SJCRH30 (cell line): Measurements from ENCODE around the gene MFN2. TPM values are rescaled to one million over a fixed set of nuclear protein-coding genes. Genes with fewer than 3 reads are reported as not detected.

ENCODE experiments used
- DNase-seq, 2 experiments: peaks; one replicate each; pipeline ENCODE4 v3.0.0-alpha.2; 2015 to 2020
- H3K27ac ChIP-seq: fragments of 250-450 bp; sonication (Bioruptor Pico); 2 replicates; pipeline ENCODE4 v1.5.1; 2020; ENCODE audit warnings: mild to moderate bottlenecking, moderate library complexity
- H3K27me3 ChIP-seq: fragments of 250-450 bp; sonication (Bioruptor Pico); 2 replicates; pipeline ENCODE4 v1.5.1; 2020; ENCODE audit warnings: mild to moderate bottlenecking, moderate library complexity
- H3K36me3 ChIP-seq: fragments of 250-450 bp; sonication (Bioruptor Pico); 2 replicates; pipeline ENCODE4 v1.5.1; 2020; ENCODE audit warnings: mild to moderate bottlenecking, moderate library complexity
- H3K4me1 ChIP-seq: fragments of 250-450 bp; sonication (Bioruptor Pico); 2 replicates; pipeline ENCODE4 v1.5.1; 2020; ENCODE audit warnings: mild to moderate bottlenecking, moderate library complexity
- H3K4me3 ChIP-seq: fragments of 250-450 bp; sonication (Bioruptor Pico); 2 replicates; pipeline ENCODE4 v1.5.1; 2020; ENCODE audit warnings: mild to moderate bottlenecking, moderate library complexity
- H3K9me3 ChIP-seq: fragments of 250-450 bp; sonication (Bioruptor Pico); replicated peaks from 2 replicates; pipeline ENCODE4 v1.5.1; 2020; ENCODE audit warnings: mild to moderate bottlenecking, moderate library complexity
- total RNA-seq: library from RNA; depleted of rRNA; stranded (reverse); fragments of >200 nt; shearing (Covaris generic); gene quantifications from 2 replicates; pipeline ENCODE4 v1.2.3, GENCODE V29; 2014

MFN2 gene
- total RNA-seq, 1 experiment from 2014 or later = 94.0 TPM

DNA sequence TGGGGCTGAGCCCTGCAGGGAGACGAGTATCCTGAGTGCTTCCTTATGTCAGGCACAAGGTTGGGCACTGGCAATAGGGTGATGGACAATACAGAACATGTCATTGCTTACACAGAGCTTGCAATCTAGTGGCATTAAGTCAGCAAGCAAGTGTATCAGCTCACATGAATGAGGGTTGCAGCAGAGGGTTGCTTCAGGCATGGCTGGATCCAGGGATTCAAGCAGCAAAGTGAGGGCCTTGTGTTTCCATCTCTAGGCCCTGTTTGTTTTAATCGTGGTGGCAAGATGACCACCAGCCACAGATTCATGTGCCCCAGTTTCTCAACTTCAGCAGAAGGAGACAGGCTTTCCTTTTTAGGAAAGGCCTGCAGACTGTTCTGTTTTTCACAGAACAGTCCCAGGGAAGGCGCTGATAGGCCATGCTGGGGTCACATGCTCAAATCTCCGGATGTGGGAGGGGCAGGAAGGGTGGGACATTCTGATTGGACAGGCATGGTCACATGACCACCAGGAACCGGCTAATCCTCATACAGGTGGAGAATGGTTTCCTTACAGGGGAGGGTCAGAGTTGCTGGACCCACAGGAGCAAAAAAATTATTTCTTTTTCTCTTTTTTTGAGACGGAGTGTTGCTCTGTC lies 31.3 kb upstream of the MFN2 start:
- no peak overlapping the region for H3K4me3 ChIP-seq
- H3K27ac ChIP-seq = no peak overlapping the region
- peaks cover 18% of the 10 kb centered on the region for H3K36me3 ChIP-seq
- no peaks in the 10 kb centered on the region for H3K27me3 ChIP-seq
- H3K9me3 ChIP-seq = no peaks in the 10 kb centered on the region
- H3K4me1 ChIP-seq = peaks cover 10% of the 10 kb centered on the region
- DNase-seq = peak; percentile 45 to 69

- Histone ChIP-seq H3K4me1 (no peaks in the 10 kb centered on the region), H3K4me3 (no peak overlapping the region), H3K27me3 (no peaks in the 10 kb centered on the region), H3K36me3 (peaks cover 16% of the 10 kb centered on the region), H3K27ac (no peak overlapping the region), H3K9me3 (no peaks in the 10 kb centered on the region)
- no peak for DNase-seq
These were observed 28.3 kb upstream of the MFN2 start for GRCh38 chr1:11951901-11952300.

GRCh38 chr1:11952455-11953109 lies 27.7 kb upstream of the MFN2 start:
- H3K27ac ChIP-seq = no peak overlapping the region
- no peak overlapping the region for H3K4me3 ChIP-seq
- no peaks in the 10 kb centered on the region for H3K27me3 ChIP-seq
- H3K9me3 ChIP-seq = no peaks in the 10 kb centered on the region
- no peaks in the 10 kb centered on the region for H3K4me1 ChIP-seq
- H3K36me3 ChIP-seq = peaks cover 17% of the 10 kb centered on the region
- no peak for DNase-seq

GRCh38 chr1:11955221-11955620 lies 25.0 kb upstream of the MFN2 start:
- Histone ChIP-seq H3K27me3 (no peaks in the 10 kb centered on the region), H3K4me3 (no peak overlapping the region), H3K36me3 (peaks cover 21% of the 10 kb centered on the region), H3K4me1 (no peaks in the 10 kb centered on the region), H3K9me3 (no peaks in the 10 kb centered on the region), H3K27ac (no peak overlapping the region)
- DNase-seq = no peak

DNA sequence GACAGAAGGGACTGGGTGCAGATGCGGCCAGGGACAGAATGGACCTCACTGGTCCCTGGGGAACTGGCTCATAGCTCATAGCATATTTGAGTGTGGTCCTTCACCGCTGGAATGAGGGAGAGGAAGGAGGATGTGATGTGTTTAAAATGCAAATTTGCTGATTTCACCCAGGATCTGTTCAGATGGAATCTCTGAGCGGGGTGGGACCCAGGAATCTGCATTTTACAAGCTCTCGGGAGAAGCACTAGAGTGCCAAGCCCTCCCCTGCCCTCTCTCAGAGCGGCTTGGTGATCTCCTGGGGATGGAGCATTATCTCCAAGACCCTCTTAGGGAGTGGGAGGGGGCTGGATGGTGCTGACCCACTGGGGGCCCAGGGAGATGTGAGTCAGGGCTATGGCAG lies 22.8 kb upstream of the MFN2 start:
- Histone ChIP-seq H3K4me1 (no peaks in the 10 kb centered on the region), H3K4me3 (no peak overlapping the region), H3K27ac (no peak overlapping the region), H3K27me3 (no peaks in the 10 kb centered on the region), H3K9me3 (no peaks in the 10 kb centered on the region), H3K36me3 (peaks cover 23% of the 10 kb centered on the region)
- no peak for DNase-seq

- no peak for DNase-seq
- Histone ChIP-seq H3K9me3 (no peaks in the 10 kb centered on the region), H3K27ac (no peak overlapping the region), H3K36me3 (peaks cover 25% of the 10 kb centered on the region), H3K27me3 (no peaks in the 10 kb centered on the region), H3K4me3 (no peak overlapping the region), H3K4me1 (no peaks in the 10 kb centered on the region)
These were observed 22.3 kb upstream of the MFN2 start for GRCh38 chr1:11957897-11958296.

- no peak for DNase-seq
- Histone ChIP-seq H3K4me1 (no peaks in the 10 kb centered on the region), H3K4me3 (no peak overlapping the region), H3K9me3 (no peaks in the 10 kb centered on the region), H3K27ac (no peak overlapping the region), H3K36me3 (peaks cover 39% of the 10 kb centered on the region), H3K27me3 (no peaks in the 10 kb centered on the region)
These were observed 20.0 kb upstream of the MFN2 start for GRCh38 chr1:11960276-11960675.

DNA sequence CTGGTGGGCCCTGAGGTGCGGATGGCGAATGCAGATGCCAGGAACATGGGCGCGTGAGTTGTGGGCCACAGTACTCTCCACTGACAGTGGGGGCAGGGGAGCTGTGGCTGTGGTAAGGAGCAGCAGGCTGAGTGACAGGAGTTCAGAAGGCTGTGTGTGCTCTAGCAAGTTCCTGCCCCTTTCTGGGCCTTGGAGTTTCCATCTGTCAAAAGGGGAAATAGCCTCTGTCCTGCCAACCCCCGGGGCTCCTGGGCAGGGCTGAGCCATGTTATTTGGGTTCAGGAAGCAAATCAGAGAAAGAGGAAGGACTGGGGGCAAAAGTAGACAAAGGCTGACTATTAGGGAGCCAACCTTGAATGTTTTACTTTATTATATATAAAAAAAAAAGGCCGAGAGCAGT lies 19.5 kb upstream of the MFN2 start:
- no peaks in the 10 kb centered on the region for H3K4me1 ChIP-seq
- H3K27me3 ChIP-seq = no peaks in the 10 kb centered on the region
- H3K4me3 ChIP-seq = no peak overlapping the region
- no peak for DNase-seq
- peaks cover 43% of the 10 kb centered on the region for H3K36me3 ChIP-seq
- no peak overlapping the region for H3K27ac ChIP-seq
- H3K9me3 ChIP-seq = no peaks in the 10 kb centered on the region

GRCh38 chr1:11961230-11961629 lies 19.0 kb upstream of the MFN2 start:
- no peaks in the 10 kb centered on the region for H3K27me3 ChIP-seq
- DNase-seq = no peak
- H3K9me3 ChIP-seq = no peaks in the 10 kb centered on the region
- no peak overlapping the region for H3K4me3 ChIP-seq
- H3K27ac ChIP-seq = no peak overlapping the region
- H3K4me1 ChIP-seq = no peaks in the 10 kb centered on the region
- H3K36me3 ChIP-seq = peaks cover 46% of the 10 kb centered on the region

DNA sequence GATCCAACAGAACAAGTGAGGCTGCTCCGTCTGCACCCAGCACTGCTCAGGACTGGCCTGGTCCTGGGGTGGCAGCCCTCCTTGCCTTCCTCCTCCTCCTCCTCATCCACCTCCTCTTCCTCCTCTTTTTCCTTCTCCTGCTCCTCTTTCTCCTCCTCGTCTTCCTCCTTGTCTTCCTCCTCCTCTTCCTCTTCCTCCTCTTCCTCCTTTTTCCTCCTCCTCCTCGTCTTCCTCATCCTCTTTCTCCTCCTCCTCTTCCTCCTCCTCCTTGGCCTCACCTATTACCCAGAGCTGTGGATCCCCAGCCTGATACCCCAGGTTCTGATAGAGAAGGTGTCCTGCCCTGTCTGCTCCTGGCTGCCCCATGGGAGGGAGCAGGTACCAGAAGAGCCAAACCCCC lies 16.6 kb upstream of the MFN2 start:
- Histone ChIP-seq H3K27ac (no peak overlapping the region), H3K4me3 (no peak overlapping the region), H3K4me1 (no peaks in the 10 kb centered on the region), H3K9me3 (no peaks in the 10 kb centered on the region), H3K36me3 (peaks cover 52% of the 10 kb centered on the region), H3K27me3 (no peaks in the 10 kb centered on the region)
- no peak for DNase-seq

DNA sequence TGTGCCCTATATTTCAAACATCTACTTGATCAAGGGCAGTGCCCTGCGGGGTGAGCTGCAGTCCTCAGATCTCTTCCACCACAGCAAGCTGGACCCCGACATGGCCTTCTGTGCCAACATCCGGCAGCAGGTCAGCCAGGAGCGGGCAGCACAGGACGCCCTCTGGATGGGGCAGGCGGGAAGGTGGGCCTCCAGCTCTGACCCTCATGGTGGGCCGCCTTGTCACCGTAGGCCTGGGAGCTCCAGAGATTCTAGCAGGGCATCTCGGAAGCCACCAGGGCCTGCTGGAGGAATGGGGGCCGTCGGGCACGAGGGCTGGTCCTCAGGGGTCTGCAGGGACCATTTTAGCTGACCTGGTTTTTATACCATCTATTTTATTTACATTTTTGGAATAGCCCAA lies 15.6 kb upstream of the MFN2 start:
- Histone ChIP-seq H3K36me3 (peaks cover 52% of the 10 kb centered on the region), H3K9me3 (no peaks in the 10 kb centered on the region), H3K4me1 (no peaks in the 10 kb centered on the region), H3K27me3 (no peaks in the 10 kb centered on the region), H3K27ac (no peak overlapping the region), H3K4me3 (no peak overlapping the region)
- DNase-seq = no peak

- Histone ChIP-seq H3K27ac (no peak overlapping the region), H3K4me3 (no peak overlapping the region), H3K27me3 (no peaks in the 10 kb centered on the region), H3K36me3 (peaks cover 42% of the 10 kb centered on the region), H3K4me1 (no peaks in the 10 kb centered on the region), H3K9me3 (no peaks in the 10 kb centered on the region)
- DNase-seq = peak in 1 of 2 experiments; percentile 50
These were observed 13.2 kb upstream of the MFN2 start for GRCh38 chr1:11967028-11967547.

DNA sequence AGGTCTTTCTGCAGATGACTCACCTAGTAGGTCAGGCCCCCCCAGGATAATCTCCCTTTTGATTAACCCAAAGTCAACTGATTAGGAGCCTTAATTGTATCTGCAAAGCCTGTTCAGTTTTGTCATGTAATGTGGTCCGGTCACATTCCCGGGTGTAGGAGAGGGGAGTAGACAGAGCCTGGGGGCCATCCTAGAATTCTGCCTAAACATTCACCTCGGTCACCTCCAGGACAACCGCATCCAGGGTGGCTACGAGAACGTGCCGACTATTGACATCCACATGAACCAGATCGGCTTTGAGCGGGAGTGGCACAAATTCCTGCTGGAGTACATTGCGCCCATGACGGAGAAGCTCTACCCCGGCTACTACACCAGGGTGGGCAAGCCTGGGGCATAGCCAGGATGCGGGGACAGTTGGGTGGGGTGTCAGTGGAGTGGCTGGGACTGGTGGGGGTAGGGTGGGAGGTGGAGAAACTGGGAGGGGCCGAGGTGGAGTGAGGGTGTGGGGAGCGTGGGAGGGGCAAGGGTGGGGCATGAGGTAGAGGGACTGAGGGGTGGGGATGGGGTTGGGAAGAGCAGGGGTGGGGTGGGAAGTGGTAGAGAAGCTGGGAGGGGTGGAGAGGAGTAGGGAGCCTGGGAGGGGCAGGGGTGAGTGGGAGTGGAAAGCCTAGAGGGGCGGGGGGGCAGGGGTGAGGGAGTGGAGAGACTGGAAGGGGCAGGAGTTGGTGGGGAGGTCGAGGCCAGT lies 9.6 kb upstream of the MFN2 start:
- no peaks in the 10 kb centered on the region for H3K9me3 ChIP-seq
- peaks cover 45% of the 10 kb centered on the region for H3K36me3 ChIP-seq
- no peak overlapping the region for H3K4me3 ChIP-seq
- DNase-seq = no peak
- H3K4me1 ChIP-seq = no peaks in the 10 kb centered on the region
- no peak overlapping the region for H3K27ac ChIP-seq
- no peaks in the 10 kb centered on the region for H3K27me3 ChIP-seq

GRCh38 chr1:11977625-11978024 lies 2.6 kb upstream of the MFN2 start:
- H3K27me3 ChIP-seq = no peaks in the 10 kb centered on the region
- peaks cover 16% of the 10 kb centered on the region; the same call in 1 of the 2 replicates for H3K4me1 ChIP-seq
- H3K27ac ChIP-seq = no peak overlapping the region
- no peak for DNase-seq
- peaks cover 26% of the 10 kb centered on the region for H3K36me3 ChIP-seq
- H3K9me3 ChIP-seq = no peaks in the 10 kb centered on the region
- no peak overlapping the region for H3K4me3 ChIP-seq

GRCh38 chr1:11978301-11978700 lies 1.9 kb upstream of the MFN2 start:
- H3K4me1 ChIP-seq = peaks cover 16% of the 10 kb centered on the region; the same call in 1 of the 2 replicates
- H3K36me3 ChIP-seq = peaks cover 24% of the 10 kb centered on the region
- no peaks in the 10 kb centered on the region for H3K27me3 ChIP-seq
- DNase-seq = peak in 1 of 2 experiments; percentile 26
- no peaks in the 10 kb centered on the region for H3K9me3 ChIP-seq
- no peak overlapping the region for H3K4me3 ChIP-seq
- no peak overlapping the region for H3K27ac ChIP-seq
